H9 (cell line): Measurements from ENCODE around the gene HIP1. TPM values are rescaled to one million over a fixed set of nuclear protein-coding genes. Genes with fewer than 3 reads are reported as not detected.

ENCODE experiments used
- DNase-seq: peaks from one replicate; pipeline ENCODE4 v3.0.0-alpha.2; 2017
- H2AFZ ChIP-seq: one replicate; pipeline ENCODE4 v1.6.1; 2013; ENCODE audit warnings: mild to moderate bottlenecking, low read length, control low read depth, moderate library complexity
- H2AK5ac ChIP-seq: 2 replicates; pipeline ENCODE4 v1.6.1; 2013; ENCODE audit warnings: low read length, control low read depth, mixed read lengths; ENCODE audit not compliant: insufficient read length
- H2BK120ac ChIP-seq: one replicate; pipeline ENCODE4 v1.6.1; 2013; ENCODE audit warnings: low read depth, mild to moderate bottlenecking, low read length, control low read depth, inconsistent platforms; ENCODE audit not compliant: poor library complexity, severe bottlenecking
- H2BK12ac ChIP-seq: 2 replicates; pipeline ENCODE4 v1.6.1; 2013; ENCODE audit warnings: low read length, control low read depth, mixed read lengths, low read depth; ENCODE audit not compliant: insufficient read length
- H2BK15ac ChIP-seq: 2 replicates; pipeline ENCODE4 v1.6.1; 2013; ENCODE audit warnings: low read depth, low read length, control low read depth
- H2BK20ac ChIP-seq: one replicate; pipeline ENCODE4 v1.6.1; 2013; ENCODE audit warnings: low read depth, mild to moderate bottlenecking, low read length, control low read depth, inconsistent platforms; ENCODE audit not compliant: poor library complexity, severe bottlenecking
- H2BK5ac ChIP-seq: 2 replicates; pipeline ENCODE4 v1.6.1; 2013; ENCODE audit warnings: low read length, control low read depth, mixed read lengths; ENCODE audit not compliant: insufficient read length
- H3K14ac ChIP-seq: 2 replicates; pipeline ENCODE4 v1.6.1; 2013; ENCODE audit warnings: low read length, control low read depth; ENCODE audit not compliant: insufficient read depth
- H3K18ac ChIP-seq: 2 replicates; pipeline ENCODE4 v1.6.1; 2013; ENCODE audit warnings: low read depth, mild to moderate bottlenecking, mixed read lengths, low read length, control low read depth; ENCODE audit not compliant: insufficient read length
- H3K23ac ChIP-seq: 2 replicates; pipeline ENCODE4 v1.6.1; 2013; ENCODE audit warnings: low read length, control low read depth, mixed read lengths, low read depth; ENCODE audit not compliant: insufficient read length
- H3K23me2 ChIP-seq: 2 replicates; pipeline ENCODE4 v1.6.1; 2013; ENCODE audit warnings: low read depth, mild to moderate bottlenecking, mixed read lengths, low read length, control low read depth; ENCODE audit not compliant: insufficient read length, poor library complexity, severe bottlenecking
- H3K27ac ChIP-seq: 2 replicates; pipeline ENCODE4 v1.5.1; 2013; ENCODE audit warnings: low read length, control low read depth, mixed read lengths, low read depth; ENCODE audit not compliant: insufficient read length
- H3K27me3 ChIP-seq: 2 replicates; pipeline ENCODE4 v1.6.1; 2013; ENCODE audit warnings: low read length, control low read depth, inconsistent platforms; ENCODE audit not compliant: insufficient read depth
- H3K4ac ChIP-seq: 2 replicates; pipeline ENCODE4 v1.6.1; 2013; ENCODE audit warnings: low read depth, mild to moderate bottlenecking, control low read depth, inconsistent platforms, low read length, moderate library complexity
- H3K4me1 ChIP-seq: 2 replicates; pipeline ENCODE4 v1.6.1; 2013; ENCODE audit warnings: low read length, control low read depth, inconsistent platforms; ENCODE audit not compliant: insufficient read depth
- H3K4me2 ChIP-seq: 2 replicates; pipeline ENCODE4 v1.6.1; 2013; ENCODE audit warnings: low read length, control low read depth, mixed read lengths; ENCODE audit not compliant: insufficient read length, insufficient read depth
- H3K56ac ChIP-seq: 2 replicates; pipeline ENCODE4 v1.6.1; 2013; ENCODE audit warnings: low read depth, mild to moderate bottlenecking, mixed read lengths, low read length, control low read depth; ENCODE audit not compliant: insufficient read length
- H3K79me1 ChIP-seq: 2 replicates; pipeline ENCODE4 v1.6.1; 2013; ENCODE audit warnings: low read depth, mild to moderate bottlenecking, moderate library complexity, low read length, control low read depth, inconsistent platforms; ENCODE audit not compliant: insufficient read depth, poor library complexity, severe bottlenecking
- H3K79me2 ChIP-seq: 2 replicates; pipeline ENCODE4 v1.6.1; 2013; ENCODE audit warnings: low read length, control low read depth, inconsistent platforms; ENCODE audit not compliant: insufficient read depth
- H3K9ac ChIP-seq: 2 replicates; pipeline ENCODE4 v1.6.1; 2013; ENCODE audit warnings: low read length, control low read depth, mixed read lengths; ENCODE audit not compliant: insufficient read length; ENCODE audit errors: extremely low read depth
- H3K9me3 ChIP-seq: one replicate; pipeline ENCODE4 v1.6.1; 2013; ENCODE audit warnings: low read depth, low read length, inconsistent platforms; ENCODE audit not compliant: control insufficient read depth
- H3T11ph ChIP-seq: one replicate; pipeline ENCODE4 v1.6.1; 2013; ENCODE audit warnings: mild to moderate bottlenecking, low read length, control low read depth, inconsistent platforms
- H4K20me1 ChIP-seq: one replicate; pipeline ENCODE4 v1.6.1; 2013; ENCODE audit not compliant: control insufficient read depth, insufficient read length, insufficient read depth
- H4K5ac ChIP-seq: 2 replicates; pipeline ENCODE4 v1.6.1; 2013; ENCODE audit warnings: low read depth, mild to moderate bottlenecking, mixed read lengths, low read length, control low read depth; ENCODE audit not compliant: insufficient read length
- H4K8ac ChIP-seq: replicated peaks from 2 replicates; pipeline ENCODE4 v1.6.1; 2013; ENCODE audit warnings: low read length, control low read depth, mixed read lengths, low read depth; ENCODE audit not compliant: insufficient read length
- H4K91ac ChIP-seq: 2 replicates; pipeline ENCODE4 v1.6.1; 2013; ENCODE audit warnings: low read depth, mild to moderate bottlenecking, moderate library complexity, mixed read lengths, low read length, control low read depth; ENCODE audit not compliant: insufficient read length
- H3K27ac Mint-ChIP-seq, 3 experiments: 2 replicates in 2 of 3; 3 replicates in 1 of 3; pipeline ENCODE4 v1.8.0; 2020 to 2021; ENCODE audit warnings: mixed read lengths in 3 of 3, mild to moderate bottlenecking in 1 of 3, moderate library complexity in 1 of 3
- H3K27me3 Mint-ChIP-seq: 2 replicates; pipeline ENCODE4 v1.8.0; 2021; ENCODE audit warnings: low read depth, mild to moderate bottlenecking, moderate library complexity, mixed read lengths
- H3K36me3 Mint-ChIP-seq, 3 experiments: 2 replicates in 2 of 3; 3 replicates in 1 of 3; pipeline ENCODE4 v1.8.0; 2020 to 2021; ENCODE audit warnings: low read depth in 3 of 3, mixed read lengths in 3 of 3; ENCODE audit not compliant: insufficient read depth in 1 of 3
- H3K4me1 Mint-ChIP-seq, 2 experiments: 2 replicates each; pipeline ENCODE4 v1.8.0; 2020; ENCODE audit warnings: mixed read lengths in 2 of 2
- H3K4me3 Mint-ChIP-seq, 2 experiments: 2 replicates in 1 of 2; 3 replicates in 1 of 2; pipeline ENCODE4 v1.8.0; 2020 to 2021; ENCODE audit warnings: mild to moderate bottlenecking in 2 of 2, mixed read lengths in 2 of 2, moderate library complexity in 1 of 2
- H3K9me3 Mint-ChIP-seq, 2 experiments: 2 replicates in 1 of 2; 3 replicates in 1 of 2; pipeline ENCODE4 v1.8.0; 2020; ENCODE audit warnings: mild to moderate bottlenecking in 2 of 2, mixed read lengths in 2 of 2, moderate library complexity in 1 of 2
- CTCF ChIP-seq: fragments of 200-600 bp; sonication (generic); conservative IDR thresholded peaks from 3 replicates; pipeline ENCODE4 v1.8.0; 2021; ENCODE audit warnings: antibody characterized with exemption, mild to moderate bottlenecking
- WGBS: extraction: QIAGEN DNeasy Blood & Tissue Kit; methylation state at CpG from one replicate; pipeline ENCODE4 v1.1.7; 2013; ENCODE audit warnings: missing lambda C conversion rate, low lambda C conversion rate, mixed read lengths; ENCODE audit not compliant: insufficient read length; ENCODE audit errors: extremely low coverage; 5-methylcytosine and 5-hydroxymethylcytosine counted together
- total RNA-seq: library from RNA; stranded (reverse); gene quantifications from 2 replicates; pipeline ENCODE4 v1.2.1, GENCODE V29; 2021

Gene HIP1
- total RNA-seq, 1 experiment from 2014 or later = 87.5 TPM

GRCh38 chr7:75555736-75556135 lies 183.0 kb downstream of the HIP1 start:
- Histone ChIP-seq H2AFZ (no peak overlapping the region), H3K4ac (no peak overlapping the region), H2BK20ac (no peak overlapping the region), H4K91ac (no peak overlapping the region), H3K9ac (no peak overlapping the region), H3K27me3 (no peaks in the 10 kb centered on the region), H4K20me1 (no peaks in the 10 kb centered on the region), H2BK15ac (no peak overlapping the region), H3K18ac (no peak overlapping the region), H3K14ac (no peak overlapping the region), H2BK120ac (no peak overlapping the region), H3K4me2 (no peak overlapping the region), H4K5ac (no peak overlapping the region), H4K8ac (no peak overlapping the region), H3K27ac (no peak overlapping the region), H3K9me3 (no peaks in the 10 kb centered on the region), H3K79me2 (no peaks in the 10 kb centered on the region), H3K79me1 (no peaks in the 10 kb centered on the region), H2BK5ac (no peak overlapping the region), H3K4me1 (no peaks in the 10 kb centered on the region), H3K23ac (no peak overlapping the region), H3K23me2 (no peaks in the 10 kb centered on the region), H3K56ac (no peak overlapping the region), H3T11ph (no peak overlapping the region), H2BK12ac (no peak overlapping the region), H2AK5ac (no peak overlapping the region)
- H3K4me1 Mint-ChIP-seq = no peaks in the 10 kb centered on the region
- H3K27ac Mint-ChIP-seq = no peak overlapping the region
- H3K4me3 Mint-ChIP-seq = no peak overlapping the region
- no peak for DNase-seq
- no CpG with 5 or more reads among the region's 13 CpGs for WGBS
- H3K27me3 Mint-ChIP-seq = no peaks in the 10 kb centered on the region; the same call in 1 of the 2 replicates
- H3K36me3 Mint-ChIP-seq = peaks cover 56 to 92% (median 88%) of the 10 kb centered on the region in 3 experiments
- no peaks in the 10 kb centered on the region; a peak in 1 of 5 replicates for H3K9me3 Mint-ChIP-seq
- no peak for TF ChIP-seq CTCF
